H9 (cell line): ENCODE results near the gene SPZ1. TPM values are rescaled to one million over a fixed set of nuclear protein-coding genes. Genes with fewer than 3 reads are reported as not detected.
"Not testable (repeated sequence)": the region's sequence is repeated elsewhere in the genome, so short reads cannot be mapped to it uniquely, and the experiment has no call there.

Source experiments
- DNase-seq: peaks from one replicate; pipeline ENCODE4 v3.0.0-alpha.2; 2017
- H2AFZ ChIP-seq: one replicate; pipeline ENCODE4 v1.6.1; 2013; ENCODE audit warnings: mild to moderate bottlenecking, low read length, control low read depth, moderate library complexity
- H2AK5ac ChIP-seq: 2 replicates; pipeline ENCODE4 v1.6.1; 2013; ENCODE audit warnings: low read length, control low read depth, mixed read lengths; ENCODE audit not compliant: insufficient read length
- H2BK120ac ChIP-seq: one replicate; pipeline ENCODE4 v1.6.1; 2013; ENCODE audit warnings: low read depth, mild to moderate bottlenecking, low read length, control low read depth, inconsistent platforms; ENCODE audit not compliant: poor library complexity, severe bottlenecking
- H2BK12ac ChIP-seq: 2 replicates; pipeline ENCODE4 v1.6.1; 2013; ENCODE audit warnings: low read length, control low read depth, mixed read lengths, low read depth; ENCODE audit not compliant: insufficient read length
- H2BK15ac ChIP-seq: 2 replicates; pipeline ENCODE4 v1.6.1; 2013; ENCODE audit warnings: low read depth, low read length, control low read depth
- H2BK20ac ChIP-seq: one replicate; pipeline ENCODE4 v1.6.1; 2013; ENCODE audit warnings: low read depth, mild to moderate bottlenecking, low read length, control low read depth, inconsistent platforms; ENCODE audit not compliant: poor library complexity, severe bottlenecking
- H2BK5ac ChIP-seq: 2 replicates; pipeline ENCODE4 v1.6.1; 2013; ENCODE audit warnings: low read length, control low read depth, mixed read lengths; ENCODE audit not compliant: insufficient read length
- H3K14ac ChIP-seq: 2 replicates; pipeline ENCODE4 v1.6.1; 2013; ENCODE audit warnings: low read length, control low read depth; ENCODE audit not compliant: insufficient read depth
- H3K18ac ChIP-seq: 2 replicates; pipeline ENCODE4 v1.6.1; 2013; ENCODE audit warnings: low read depth, mild to moderate bottlenecking, mixed read lengths, low read length, control low read depth; ENCODE audit not compliant: insufficient read length
- H3K23ac ChIP-seq: 2 replicates; pipeline ENCODE4 v1.6.1; 2013; ENCODE audit warnings: low read length, control low read depth, mixed read lengths, low read depth; ENCODE audit not compliant: insufficient read length
- H3K23me2 ChIP-seq: 2 replicates; pipeline ENCODE4 v1.6.1; 2013; ENCODE audit warnings: low read depth, mild to moderate bottlenecking, mixed read lengths, low read length, control low read depth; ENCODE audit not compliant: insufficient read length, poor library complexity, severe bottlenecking
- H3K27ac ChIP-seq: 2 replicates; pipeline ENCODE4 v1.5.1; 2013; ENCODE audit warnings: low read length, control low read depth, mixed read lengths, low read depth; ENCODE audit not compliant: insufficient read length
- H3K27me3 ChIP-seq: 2 replicates; pipeline ENCODE4 v1.6.1; 2013; ENCODE audit warnings: low read length, control low read depth, inconsistent platforms; ENCODE audit not compliant: insufficient read depth
- H3K4ac ChIP-seq: 2 replicates; pipeline ENCODE4 v1.6.1; 2013; ENCODE audit warnings: low read depth, mild to moderate bottlenecking, control low read depth, inconsistent platforms, low read length, moderate library complexity
- H3K4me1 ChIP-seq: 2 replicates; pipeline ENCODE4 v1.6.1; 2013; ENCODE audit warnings: low read length, control low read depth, inconsistent platforms; ENCODE audit not compliant: insufficient read depth
- H3K4me2 ChIP-seq: 2 replicates; pipeline ENCODE4 v1.6.1; 2013; ENCODE audit warnings: low read length, control low read depth, mixed read lengths; ENCODE audit not compliant: insufficient read length, insufficient read depth
- H3K56ac ChIP-seq: 2 replicates; pipeline ENCODE4 v1.6.1; 2013; ENCODE audit warnings: low read depth, mild to moderate bottlenecking, mixed read lengths, low read length, control low read depth; ENCODE audit not compliant: insufficient read length
- H3K79me1 ChIP-seq: 2 replicates; pipeline ENCODE4 v1.6.1; 2013; ENCODE audit warnings: low read depth, mild to moderate bottlenecking, moderate library complexity, low read length, control low read depth, inconsistent platforms; ENCODE audit not compliant: insufficient read depth, poor library complexity, severe bottlenecking
- H3K79me2 ChIP-seq: 2 replicates; pipeline ENCODE4 v1.6.1; 2013; ENCODE audit warnings: low read length, control low read depth, inconsistent platforms; ENCODE audit not compliant: insufficient read depth
- H3K9ac ChIP-seq: 2 replicates; pipeline ENCODE4 v1.6.1; 2013; ENCODE audit warnings: low read length, control low read depth, mixed read lengths; ENCODE audit not compliant: insufficient read length; ENCODE audit errors: extremely low read depth
- H3K9me3 ChIP-seq: one replicate; pipeline ENCODE4 v1.6.1; 2013; ENCODE audit warnings: low read depth, low read length, inconsistent platforms; ENCODE audit not compliant: control insufficient read depth
- H3T11ph ChIP-seq: one replicate; pipeline ENCODE4 v1.6.1; 2013; ENCODE audit warnings: mild to moderate bottlenecking, low read length, control low read depth, inconsistent platforms
- H4K20me1 ChIP-seq: one replicate; pipeline ENCODE4 v1.6.1; 2013; ENCODE audit not compliant: control insufficient read depth, insufficient read length, insufficient read depth
- H4K5ac ChIP-seq: 2 replicates; pipeline ENCODE4 v1.6.1; 2013; ENCODE audit warnings: low read depth, mild to moderate bottlenecking, mixed read lengths, low read length, control low read depth; ENCODE audit not compliant: insufficient read length
- H4K8ac ChIP-seq: replicated peaks from 2 replicates; pipeline ENCODE4 v1.6.1; 2013; ENCODE audit warnings: low read length, control low read depth, mixed read lengths, low read depth; ENCODE audit not compliant: insufficient read length
- H4K91ac ChIP-seq: 2 replicates; pipeline ENCODE4 v1.6.1; 2013; ENCODE audit warnings: low read depth, mild to moderate bottlenecking, moderate library complexity, mixed read lengths, low read length, control low read depth; ENCODE audit not compliant: insufficient read length
- H3K27ac Mint-ChIP-seq, 3 experiments: 2 replicates in 2 of 3; 3 replicates in 1 of 3; pipeline ENCODE4 v1.8.0; 2020 to 2021; ENCODE audit warnings: mixed read lengths in 3 of 3, mild to moderate bottlenecking in 1 of 3, moderate library complexity in 1 of 3
- H3K27me3 Mint-ChIP-seq: 2 replicates; pipeline ENCODE4 v1.8.0; 2021; ENCODE audit warnings: low read depth, mild to moderate bottlenecking, moderate library complexity, mixed read lengths
- H3K36me3 Mint-ChIP-seq, 3 experiments: 2 replicates in 2 of 3; 3 replicates in 1 of 3; pipeline ENCODE4 v1.8.0; 2020 to 2021; ENCODE audit warnings: low read depth in 3 of 3, mixed read lengths in 3 of 3; ENCODE audit not compliant: insufficient read depth in 1 of 3
- H3K4me1 Mint-ChIP-seq, 2 experiments: 2 replicates each; pipeline ENCODE4 v1.8.0; 2020; ENCODE audit warnings: mixed read lengths in 2 of 2
- H3K4me3 Mint-ChIP-seq, 2 experiments: 2 replicates in 1 of 2; 3 replicates in 1 of 2; pipeline ENCODE4 v1.8.0; 2020 to 2021; ENCODE audit warnings: mild to moderate bottlenecking in 2 of 2, mixed read lengths in 2 of 2, moderate library complexity in 1 of 2
- H3K9me3 Mint-ChIP-seq, 2 experiments: 2 replicates in 1 of 2; 3 replicates in 1 of 2; pipeline ENCODE4 v1.8.0; 2020; ENCODE audit warnings: mild to moderate bottlenecking in 2 of 2, mixed read lengths in 2 of 2, moderate library complexity in 1 of 2
- CTCF ChIP-seq: fragments of 200-600 bp; sonication (generic); conservative IDR thresholded peaks from 3 replicates; pipeline ENCODE4 v1.8.0; 2021; ENCODE audit warnings: antibody characterized with exemption, mild to moderate bottlenecking
- WGBS: extraction: QIAGEN DNeasy Blood & Tissue Kit; methylation state at CpG from one replicate; pipeline ENCODE4 v1.1.7; 2013; ENCODE audit warnings: missing lambda C conversion rate, low lambda C conversion rate, mixed read lengths; ENCODE audit not compliant: insufficient read length; ENCODE audit errors: extremely low coverage; 5-methylcytosine and 5-hydroxymethylcytosine counted together
- total RNA-seq: library from RNA; stranded (reverse); gene quantifications from 2 replicates; pipeline ENCODE4 v1.2.1, GENCODE V29; 2021

SPZ1 gene
- total RNA-seq, 1 experiment from 2014 or later: not detected

- H3K23ac ChIP-seq: no peak overlapping the region
- no CpG with 5 or more reads among the region's 8 CpGs for WGBS
- Mint-ChIP-seq H3K4me1 (peaks cover 5 to 9% of the 10 kb centered on the region in 2 experiments), H3K27me3 (no peaks in the 10 kb centered on the region; the same call in 1 of the 2 replicates), H3K9me3 (peaks cover 15 to 16% of the 10 kb centered on the region in 2 experiments), H3K36me3 (peaks cover 0 to 9% (median 0%) of the 10 kb centered on the region in 3 experiments; a peak in 2 of 7 replicates), H3K4me3 (no peak overlapping the region), H3K27ac (no peak overlapping the region)
- H3K4me2 ChIP-seq: no peak overlapping the region
- H2AK5ac ChIP-seq: no peak overlapping the region
- H2BK20ac ChIP-seq: no peak overlapping the region
- no peak overlapping the region for H3K56ac ChIP-seq
- no peak overlapping the region for H4K5ac ChIP-seq
- H4K20me1 ChIP-seq: no peaks in the 10 kb centered on the region
- no peak for TF ChIP-seq CTCF
- H2BK15ac ChIP-seq: no peak overlapping the region
- no peak overlapping the region for H4K91ac ChIP-seq
- no peak for DNase-seq
- no peak overlapping the region for H2BK120ac ChIP-seq
- no peak overlapping the region for H2BK5ac ChIP-seq
- H3K79me2 ChIP-seq: no peaks in the 10 kb centered on the region
- no peak overlapping the region for H4K8ac ChIP-seq
- H2BK12ac ChIP-seq: no peak overlapping the region
- H3K14ac ChIP-seq: no peak overlapping the region
- no peaks in the 10 kb centered on the region for H3K79me1 ChIP-seq
- no peak overlapping the region for H3K4ac ChIP-seq
- H3K4me1 ChIP-seq: no peaks in the 10 kb centered on the region; the same call in 1 of the 2 replicates
- H3K9ac ChIP-seq: no peak overlapping the region
- H3T11ph ChIP-seq: no peak overlapping the region
- no peaks in the 10 kb centered on the region for H3K23me2 ChIP-seq
- H3K18ac ChIP-seq: no peak overlapping the region
- no peaks in the 10 kb centered on the region for H3K27me3 ChIP-seq
- H3K27ac ChIP-seq: no peak overlapping the region
- no peaks in the 10 kb centered on the region for H3K9me3 ChIP-seq
- no peak overlapping the region for H2AFZ ChIP-seq
Observed at GRCh38 chr5:80300125-80300524, 19.7 kb upstream of the SPZ1 start.

- not testable (repeated sequence) for H3K9ac ChIP-seq, H3K79me2 ChIP-seq, H3K14ac ChIP-seq, H3K23me2 ChIP-seq, H3K4ac ChIP-seq, H4K91ac ChIP-seq, H3K4me2 ChIP-seq, H3K27ac Mint-ChIP-seq, H2BK5ac ChIP-seq, H3K27me3 Mint-ChIP-seq, H3K36me3 Mint-ChIP-seq, H3T11ph ChIP-seq, H2BK20ac ChIP-seq, H3K18ac ChIP-seq, H2AFZ ChIP-seq, H3K4me3 Mint-ChIP-seq, H3K27ac ChIP-seq, H3K9me3 ChIP-seq, H2BK120ac ChIP-seq, H2BK12ac ChIP-seq, H3K4me1 ChIP-seq, H4K20me1 ChIP-seq, H4K8ac ChIP-seq, H4K5ac ChIP-seq, DNase-seq, H3K23ac ChIP-seq, H2BK15ac ChIP-seq, H3K56ac ChIP-seq, H2AK5ac ChIP-seq, H3K27me3 ChIP-seq, H3K79me1 ChIP-seq
- WGBS: no CpG with 5 or more reads among the region's 27 CpGs
- Mint-ChIP-seq H3K9me3 (peaks cover 15 to 16% of the 10 kb centered on the region in 2 experiments), H3K4me1 (peaks cover 10 to 13% of the 10 kb centered on the region in 2 experiments)
Observed at GRCh38 chr5:80300796-80301195, 19.0 kb upstream of the SPZ1 start.
